ENCODE results near the gene NR3C2. TPM values are rescaled to one million over a fixed set of nuclear protein-coding genes. Genes with fewer than 3 reads are reported as not detected.

NR3C2 gene
- total and polyA plus RNA-seq, 12 donors: 1.1 to 19.8 (median 11.7) TPM

- Histone ChIP-seq H3K4me3 (no peak overlapping the region), H3K27me3 (no peaks in the 10 kb centered on the region), H3K27ac (no peak overlapping the region), H3K36me3 (replicated peaks in 1 of 2) (no peaks in the 10 kb centered on the region), H3K9me3 (replicated peaks in 1 of 3) (peaks cover 0 to 3% (median 0%) of the 10 kb centered on the region in 3 donors), H3K4me1 (replicated peaks in 1 of 2) (peaks cover 0 to 13% of the 10 kb centered on the region in 2 donors)
- 58 to 66% (median 63%) methylated on average over 5 of the region's 5 CpGs for WGBS, 4 donors
- DNase-seq: no peak
- intact Hi-C loops (cut with DNase I): no loop called here
- TF ChIP-seq CTCF (IDR thresholded peaks at IDR 0.05) (no peak), POLR2A (IDR thresholded peaks at IDR 0.05) (no peak)
Observed at GRCh38 chr4:148227147-148227546, 215.1 kb downstream of the NR3C2 start.

GRCh38 chr4:148226341-148226740 lies 215.9 kb downstream of the NR3C2 start:
- intact Hi-C loops (cut with DNase I): no loop called here
- WGBS, 4 donors: 98 to 100% (median 100%) methylated on average over 1 of the region's 1 CpG
- H3K36me3 ChIP-seq (replicated peaks in 1 of 2): no peaks in the 10 kb centered on the region
- no peaks in the 10 kb centered on the region for H3K27me3 ChIP-seq
- H3K9me3 ChIP-seq (replicated peaks in 1 of 3): peaks cover 0 to 3% (median 0%) of the 10 kb centered on the region in 3 donors
- H3K27ac ChIP-seq: no peak overlapping the region
- no peak for DNase-seq
- TF ChIP-seq CTCF (IDR thresholded peaks at IDR 0.05) (no peak), POLR2A (IDR thresholded peaks at IDR 0.05) (no peak)
- no peak overlapping the region for H3K4me3 ChIP-seq
- H3K4me1 ChIP-seq (replicated peaks in 1 of 2): peaks cover 0 to 13% of the 10 kb centered on the region in 2 donors

GRCh38 chr4:148225639-148226038 lies 216.6 kb downstream of the NR3C2 start:
- 67 to 73% (median 70%) methylated on average over 1 of the region's 1 CpG for WGBS, 4 donors
- intact Hi-C loops (cut with DNase I): no loop called here

GRCh38 chr4:148224476-148224875 lies 217.7 kb downstream of the NR3C2 start:
- no peak overlapping the region for H3K27ac ChIP-seq
- no peaks in the 10 kb centered on the region for H3K9me3 ChIP-seq (replicated peaks in 1 of 3)
- TF ChIP-seq CTCF (IDR thresholded peaks at IDR 0.05): no peak
- no peak for TF ChIP-seq POLR2A (IDR thresholded peaks at IDR 0.05)
- peaks cover 0 to 13% of the 10 kb centered on the region in 2 donors for H3K4me1 ChIP-seq (replicated peaks in 1 of 2)
- no peaks in the 10 kb centered on the region for H3K27me3 ChIP-seq
- DNase-seq: no peak
- intact Hi-C loops (cut with DNase I): no loop called here
- no peaks in the 10 kb centered on the region for H3K36me3 ChIP-seq (replicated peaks in 1 of 2)
- WGBS, 4 donors: 52 to 77% (median 59%) methylated on average over 3 of the region's 3 CpGs
- H3K4me3 ChIP-seq: no peak overlapping the region

More at GRCh38 chr4:148225639-148226038, 216.6 kb downstream of the NR3C2 start:
- DNase-seq: no peak
- no peak overlapping the region for H3K4me3 ChIP-seq
- H3K9me3 ChIP-seq (replicated peaks in 1 of 3): no peaks in the 10 kb centered on the region
- H3K27ac ChIP-seq: no peak overlapping the region
- H3K36me3 ChIP-seq (replicated peaks in 1 of 2): no peaks in the 10 kb centered on the region
- TF ChIP-seq POLR2A (IDR thresholded peaks at IDR 0.05): no peak
- TF ChIP-seq CTCF (IDR thresholded peaks at IDR 0.05): no peak
- H3K27me3 ChIP-seq: no peaks in the 10 kb centered on the region
- peaks cover 0 to 13% of the 10 kb centered on the region in 2 donors for H3K4me1 ChIP-seq (replicated peaks in 1 of 2)

Data from adrenal gland (tissue), 12 donors.